Transverse colon (tissue), 4 donors: ENCODE results near the gene SCNN1A. TPM values are rescaled to one million over a fixed set of nuclear protein-coding genes. Genes with fewer than 3 reads are reported as not detected.

ENCODE experiments used
- DNase-seq: peaks from one replicate; pipeline ENCODE4 v3.0.0-alpha.2; 2019
- H3K27ac ChIP-seq, 4 donors: fragments of 200-600 bp; sonication (generic); 2 replicates each; pipeline ENCODE4 v1.5.1; 2016 to 2018; ENCODE audit warnings: inconsistent platforms in 4 of 4
- H3K27me3 ChIP-seq: fragments of 200-600 bp; sonication (generic); 2 replicates; pipeline ENCODE4 v1.5.1; 2017; ENCODE audit warnings: inconsistent platforms
- H3K36me3 ChIP-seq, 4 donors: fragments of 200-600 bp; sonication (generic); 2 replicates each; pipeline ENCODE4 v1.5.1; 2017 to 2019; ENCODE audit warnings: inconsistent platforms in 4 of 4
- H3K4me1 ChIP-seq, 4 donors: fragments of 200-600 bp; sonication (generic); 2 replicates each; pipeline ENCODE4 v1.5.1; 2017 to 2020; ENCODE audit warnings: inconsistent platforms in 4 of 4
- H3K4me3 ChIP-seq, 4 donors: fragments of 200-600 bp; sonication (generic); 1 replicate in 1 of 4; 2 replicates in 3 of 4; pipeline versions ENCODE4 v1.5.1 to v1.6.1; 2017 to 2019; ENCODE audit warnings: inconsistent platforms in 4 of 4
- H3K9me3 ChIP-seq, 2 donors: fragments of 200-600 bp; sonication (generic); 2 replicates each; pipeline ENCODE4 v1.5.1; 2017 to 2019; ENCODE audit warnings: inconsistent platforms in 2 of 2
- EP300 ChIP-seq: sonication (generic); formaldehyde crosslinking; IDR thresholded peaks from one replicate; pipeline ENCODE4 v1.6.1; 2017; ENCODE audit warnings: antibody characterized with exemption, low read depth
- POLR2A ChIP-seq: fragments of 450-650 bp; IDR thresholded peaks from one replicate; pipeline ENCODE4 v1.6.1; 2016; ENCODE audit warnings: antibody characterized with exemption, mild to moderate bottlenecking, moderate library complexity
- POLR2AphosphoS5 ChIP-seq, 3 donors: sonication (generic); formaldehyde crosslinking; IDR thresholded peaks; one replicate each; pipeline ENCODE4 v1.6.1; 2016; ENCODE audit warnings: antibody characterized with exemption in 3 of 3
- WGBS, 2 donors: methylation state at CpG; one replicate each; pipeline ENCODE4 v1.1.5; 2018; ENCODE audit warnings: low coverage in 1 of 2; 5-methylcytosine and 5-hydroxymethylcytosine counted together
- in situ Hi-C, 4 donors: fragments of 200-750 bp; cut with MboI; loops; one replicate each; pipeline versions ENCODE4 v1.15.0 to v1.15.1; 2017; ENCODE audit warnings: low sequenced_read_pairs in 3 of 4, low pct_ligation_motif_present in 1 of 4, low pct_unique_long_range_greater_than_20kb in 1 of 4
- intact Hi-C: fragments of 100-400 bp; cut with DNase I; formaldehyde crosslinking; loops from one replicate; pipeline ENCODE4 v1.15.1; 2023; ENCODE audit warnings: low total_unique reads
- total RNA-seq, 4 donors: library from RNA; depleted of rRNA; stranded (reverse); fragments of >200 nt; gene quantifications; one replicate each; pipeline ENCODE4 v1.1.0, GENCODE V29; 2016
- TF ChIP-seq, protein P1 (sequence below), 5 experiments: fragments of 200-600 bp in 3 of 5; fragments of 450-650 bp in 2 of 5; sonication (generic) in 3 of 5; IDR thresholded peaks; 1 replicate in 2 of 5; 2 replicates in 3 of 5; pipeline ENCODE4 v1.5.1; 2016 to 2017; ENCODE audit warnings: antibody characterized with exemption in 5 of 5, inconsistent platforms in 3 of 5, mild to moderate bottlenecking in 2 of 5, moderate library complexity in 1 of 5

The SCNN1A gene
- total RNA-seq, 4 donors from 2014 or later = 151 to 757 (median 502) TPM

- in situ Hi-C loops = no loop called here
These were observed 32.0 kb upstream of the SCNN1A start for GRCh38 chr12:6407236-6407954.

DNA sequence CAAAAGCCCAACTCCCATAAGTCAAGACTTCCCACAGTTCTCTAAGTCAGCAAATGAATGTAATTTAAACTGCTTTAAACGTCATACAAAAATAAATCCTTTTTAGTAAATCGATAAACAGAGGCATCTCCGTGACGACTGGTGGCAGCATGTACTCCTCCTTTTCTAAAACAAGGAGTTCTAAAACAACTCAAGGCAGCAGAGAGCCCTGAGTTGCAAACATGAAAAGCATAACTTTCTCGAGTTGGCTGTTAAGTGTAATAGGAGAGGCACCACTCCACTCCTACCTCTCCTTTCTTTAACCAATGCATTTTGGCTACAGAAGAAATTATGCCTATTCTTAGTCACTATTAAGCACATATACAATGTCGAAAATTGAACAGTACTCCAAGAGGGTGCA is 30.6 kb upstream of the SCNN1A start:
- no peaks in the 10 kb centered on the region for H3K27me3 ChIP-seq
- no peak overlapping the region for H3K4me3 ChIP-seq
- no peaks in the 10 kb centered on the region for H3K36me3 ChIP-seq
- no peak for DNase-seq
- TF ChIP-seq POLR2AphosphoS5 (IDR thresholded peaks at IDR 0.05) = no peak
- no peak for TF ChIP-seq EP300
- no peak for TF ChIP-seq POLR2A
- TF ChIP-seq, protein P1, sequence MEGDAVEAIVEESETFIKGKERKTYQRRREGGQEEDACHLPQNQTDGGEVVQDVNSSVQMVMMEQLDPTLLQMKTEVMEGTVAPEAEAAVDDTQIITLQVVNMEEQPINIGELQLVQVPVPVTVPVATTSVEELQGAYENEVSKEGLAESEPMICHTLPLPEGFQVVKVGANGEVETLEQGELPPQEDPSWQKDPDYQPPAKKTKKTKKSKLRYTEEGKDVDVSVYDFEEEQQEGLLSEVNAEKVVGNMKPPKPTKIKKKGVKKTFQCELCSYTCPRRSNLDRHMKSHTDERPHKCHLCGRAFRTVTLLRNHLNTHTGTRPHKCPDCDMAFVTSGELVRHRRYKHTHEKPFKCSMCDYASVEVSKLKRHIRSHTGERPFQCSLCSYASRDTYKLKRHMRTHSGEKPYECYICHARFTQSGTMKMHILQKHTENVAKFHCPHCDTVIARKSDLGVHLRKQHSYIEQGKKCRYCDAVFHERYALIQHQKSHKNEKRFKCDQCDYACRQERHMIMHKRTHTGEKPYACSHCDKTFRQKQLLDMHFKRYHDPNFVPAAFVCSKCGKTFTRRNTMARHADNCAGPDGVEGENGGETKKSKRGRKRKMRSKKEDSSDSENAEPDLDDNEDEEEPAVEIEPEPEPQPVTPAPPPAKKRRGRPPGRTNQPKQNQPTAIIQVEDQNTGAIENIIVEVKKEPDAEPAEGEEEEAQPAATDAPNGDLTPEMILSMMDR (IDR thresholded peaks at IDR 0.05) = no peak
- WGBS, 2 donors = 53 to 56% methylated on average over 6 of the region's 6 CpGs
- H3K9me3 ChIP-seq = no peaks in the 10 kb centered on the region
- H3K27ac ChIP-seq = no peak overlapping the region
- intact Hi-C loops (no loop called here), in situ Hi-C loops (no loop called here)
- H3K4me1 ChIP-seq = no peaks in the 10 kb centered on the region

More at GRCh38 chr12:6407236-6407954, 32.0 kb upstream of the SCNN1A start:
- Histone ChIP-seq H3K4me3 (no peak overlapping the region), H3K27me3 (no peaks in the 10 kb centered on the region), H3K27ac (no peak overlapping the region), H3K9me3 (no peaks in the 10 kb centered on the region), H3K4me1 (no peaks in the 10 kb centered on the region), H3K36me3 (no peaks in the 10 kb centered on the region)
- TF ChIP-seq POLR2AphosphoS5 (IDR thresholded peaks at IDR 0.05) = no peak
- TF ChIP-seq, protein P1 (IDR thresholded peaks at IDR 0.05) = no peak
- no peak for TF ChIP-seq POLR2A
- no peak for TF ChIP-seq EP300
- intact Hi-C loops = no loop called here
- no peak for DNase-seq
- WGBS, 2 donors = 89 to 93% methylated on average over 5 to 10 of the region's 10 CpGs

- WGBS, 2 donors = 84 to 93% methylated on average over 4 to 5 of the region's 5 CpGs
- TF ChIP-seq POLR2AphosphoS5 (IDR thresholded peaks at IDR 0.05) (no peak), EP300 (no peak), POLR2A (no peak)
- TF ChIP-seq, protein P1 (IDR thresholded peaks at IDR 0.05) = no peak
- in situ Hi-C loops (no loop called here), intact Hi-C loops (no loop called here)
- H3K4me3 ChIP-seq = no peak overlapping the region
- no peak overlapping the region for H3K27ac ChIP-seq
- DNase-seq = no peak
- no peaks in the 10 kb centered on the region for H3K27me3 ChIP-seq
- H3K9me3 ChIP-seq = no peaks in the 10 kb centered on the region
- H3K4me1 ChIP-seq = peaks cover 0 to 15% (median 6%) of the 10 kb centered on the region in 4 donors
- no peaks in the 10 kb centered on the region for H3K36me3 ChIP-seq
These were observed 29.0 kb upstream of the SCNN1A start for GRCh38 chr12:6404390-6404789.

- no peaks in the 10 kb centered on the region for H3K9me3 ChIP-seq
- no peaks in the 10 kb centered on the region for H3K27me3 ChIP-seq
- DNase-seq = peak; percentile 57
- WGBS, 2 donors = 34 to 46% methylated on average over 7 of the region's 7 CpGs
- H3K4me3 ChIP-seq = no peak overlapping the region
- intact Hi-C loops = no loop called here
- TF ChIP-seq POLR2AphosphoS5 (IDR thresholded peaks at IDR 0.05) = peak in 1 of 3 donors; percentile 3
- no peak for TF ChIP-seq POLR2A
- in situ Hi-C loops = no loop called here
- peak overlapping the region; percentile 65 to 84 (median 80) for H3K27ac ChIP-seq
- H3K36me3 ChIP-seq = no peaks in the 10 kb centered on the region
- peaks cover 0 to 19% (median 12%) of the 10 kb centered on the region in 4 donors for H3K4me1 ChIP-seq
These were observed 24.7 kb upstream of the SCNN1A start for GRCh38 chr12:6399884-6400644.
